Neural progenitor cell (in vitro differentiated cells): ENCODE measurements around the gene WIPF1. TPM values are rescaled to one million over a fixed set of nuclear protein-coding genes. Genes with fewer than 3 reads are reported as not detected.

Experiments used
- DNase-seq: peaks from one replicate; pipeline ENCODE4 v3.0.0-alpha.2; 2016; ENCODE audit warnings: low spot score
- H2AFZ ChIP-seq: fragments of 200-600 bp; sonication (generic); replicated peaks from 2 replicates; pipeline ENCODE4 v1.6.1; 2016; ENCODE audit warnings: antibody characterized with exemption
- H3F3A ChIP-seq: fragments of 200-600 bp; sonication (generic); 2 replicates; pipeline ENCODE4 v1.6.1; 2016; ENCODE audit warnings: antibody characterized with exemption, low read depth
- H3K27ac ChIP-seq: fragments of 200-600 bp; sonication (generic); 2 replicates; pipeline ENCODE4 v1.5.1; 2016; ENCODE audit warnings: mild to moderate bottlenecking
- H3K27me3 ChIP-seq: fragments of 200-600 bp; sonication (generic); 2 replicates; pipeline ENCODE4 v1.6.1; 2016; ENCODE audit warnings: mild to moderate bottlenecking, moderate library complexity
- H3K36me3 ChIP-seq: fragments of 200-600 bp; sonication (generic); 2 replicates; pipeline ENCODE4 v1.5.1; 2016
- H3K4me1 ChIP-seq: fragments of 200-600 bp; sonication (generic); 2 replicates; pipeline ENCODE4 v1.6.1; 2016; ENCODE audit warnings: mixed run types
- H3K4me2 ChIP-seq: fragments of 200-600 bp; sonication (generic); 2 replicates; pipeline ENCODE4 v1.6.1; 2016
- H3K4me3 ChIP-seq: fragments of 200-600 bp; sonication (generic); 2 replicates; pipeline ENCODE4 v1.5.1; 2016
- H3K79me2 ChIP-seq: fragments of 200-600 bp; sonication (generic); 2 replicates; pipeline ENCODE4 v1.6.1; 2016; ENCODE audit warnings: low read depth
- H3K9ac ChIP-seq: fragments of 200-600 bp; sonication (generic); 2 replicates; pipeline ENCODE4 v1.6.1; 2016
- H3K9me3 ChIP-seq: fragments of 200-600 bp; sonication (generic); 2 replicates; pipeline ENCODE4 v1.5.1; 2016; ENCODE audit warnings: low read depth
- H4K20me1 ChIP-seq: fragments of 200-600 bp; sonication (generic); 2 replicates; pipeline ENCODE4 v1.6.1; 2016; ENCODE audit warnings: low read depth
- H3K27ac Mint-ChIP-seq: 3 replicates; pipeline ENCODE4 v1.8.0; 2021; ENCODE audit warnings: mixed read lengths
- H3K27me3 Mint-ChIP-seq: 2 replicates; pipeline ENCODE4 v1.8.0; 2022; ENCODE audit warnings: low read depth, mild to moderate bottlenecking, inconsistent platforms, moderate library complexity, mixed read lengths; ENCODE audit not compliant: insufficient read depth
- H3K36me3 Mint-ChIP-seq: 3 replicates; pipeline ENCODE4 v1.8.0; 2021; ENCODE audit warnings: mixed read lengths
- H3K4me1 Mint-ChIP-seq: 3 replicates; pipeline ENCODE4 v1.8.0; 2021; ENCODE audit warnings: mixed read lengths
- H3K4me3 Mint-ChIP-seq: 3 replicates; pipeline ENCODE4 v1.8.0; 2021; ENCODE audit warnings: mild to moderate bottlenecking, moderate library complexity, mixed read lengths
- H3K9me3 Mint-ChIP-seq: 3 replicates; pipeline ENCODE4 v1.8.0; 2020; ENCODE audit warnings: mixed read lengths
- CTCF ChIP-seq: fragments of 200-600 bp; sonication (generic); IDR thresholded peaks from 2 replicates; pipeline ENCODE4 v1.5.1; 2017; ENCODE audit warnings: antibody characterized with exemption, mild to moderate bottlenecking
- EZH2 ChIP-seq: fragments of 200-600 bp; sonication (generic); IDR thresholded peaks from 2 replicates; pipeline ENCODE4 v1.6.1; 2017; ENCODE audit warnings: antibody characterized with exemption, mild to moderate bottlenecking, moderate library complexity
- EZH2phosphoT487 ChIP-seq: fragments of 200-600 bp; sonication (generic); IDR thresholded peaks from 2 replicates; pipeline ENCODE4 v1.6.1; 2017; ENCODE audit warnings: antibody characterized with exemption
- total RNA-seq: library from RNA; depleted of rRNA; stranded (reverse); fragments of >200 nt; gene quantifications from 2 replicates; pipeline ENCODE4 v1.2.3, GENCODE V29; 2015; ENCODE audit warnings: low replicate concordance

WIPF1 gene
- total RNA-seq, 1 donor from 2014 or later, result 17.2 TPM

DNA sequence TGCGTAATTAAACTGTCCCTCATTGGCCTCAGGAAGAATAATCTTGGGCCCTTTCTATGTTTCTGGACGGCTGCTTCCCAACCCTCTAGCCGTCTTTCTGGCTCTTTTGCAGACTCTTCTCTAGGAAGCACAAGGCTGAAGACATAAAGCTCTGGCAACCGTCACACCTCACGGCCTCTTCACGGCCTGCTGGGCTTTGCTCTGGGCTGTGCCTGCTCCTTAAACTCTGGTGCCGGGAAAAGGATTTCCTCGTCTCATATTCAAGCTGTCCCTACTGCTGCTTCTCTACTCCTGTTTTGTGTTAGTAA is 36.0 kb upstream of the WIPF1 start:
- H3K27me3 Mint-ChIP-seq, result peaks cover under 1% of the 10 kb centered on the region
- peaks cover 12% of the 10 kb centered on the region for H3K4me1 ChIP-seq
- TF ChIP-seq EZH2phosphoT487 (no peak), EZH2 (no peak), CTCF (no peak)
- no peak overlapping the region for H3K4me3 Mint-ChIP-seq
- peaks cover 15% of the 10 kb centered on the region for H3K4me1 Mint-ChIP-seq
- H4K20me1 ChIP-seq, result no peaks in the 10 kb centered on the region
- H3K4me2 ChIP-seq, result no peak overlapping the region
- H3K27me3 ChIP-seq, result no peaks in the 10 kb centered on the region
- H2AFZ ChIP-seq, result no peak overlapping the region
- H3K27ac ChIP-seq, result no peak overlapping the region
- no peaks in the 10 kb centered on the region for H3K36me3 ChIP-seq
- no peak overlapping the region for H3K9ac ChIP-seq
- peaks cover 5% of the 10 kb centered on the region for H3K36me3 Mint-ChIP-seq
- peak; percentile 20 for DNase-seq
- H3K9me3 ChIP-seq, result no peaks in the 10 kb centered on the region
- H3K4me3 ChIP-seq, result no peak overlapping the region
- H3F3A ChIP-seq, result no peaks in the 10 kb centered on the region
- no peaks in the 10 kb centered on the region for H3K9me3 Mint-ChIP-seq
- no peak overlapping the region for H3K27ac Mint-ChIP-seq
- H3K79me2 ChIP-seq, result no peaks in the 10 kb centered on the region

- H3K9ac ChIP-seq, result no peak overlapping the region
These were observed 35.4 kb upstream of the WIPF1 start for GRCh38 chr2:174632841-174633622.

DNA sequence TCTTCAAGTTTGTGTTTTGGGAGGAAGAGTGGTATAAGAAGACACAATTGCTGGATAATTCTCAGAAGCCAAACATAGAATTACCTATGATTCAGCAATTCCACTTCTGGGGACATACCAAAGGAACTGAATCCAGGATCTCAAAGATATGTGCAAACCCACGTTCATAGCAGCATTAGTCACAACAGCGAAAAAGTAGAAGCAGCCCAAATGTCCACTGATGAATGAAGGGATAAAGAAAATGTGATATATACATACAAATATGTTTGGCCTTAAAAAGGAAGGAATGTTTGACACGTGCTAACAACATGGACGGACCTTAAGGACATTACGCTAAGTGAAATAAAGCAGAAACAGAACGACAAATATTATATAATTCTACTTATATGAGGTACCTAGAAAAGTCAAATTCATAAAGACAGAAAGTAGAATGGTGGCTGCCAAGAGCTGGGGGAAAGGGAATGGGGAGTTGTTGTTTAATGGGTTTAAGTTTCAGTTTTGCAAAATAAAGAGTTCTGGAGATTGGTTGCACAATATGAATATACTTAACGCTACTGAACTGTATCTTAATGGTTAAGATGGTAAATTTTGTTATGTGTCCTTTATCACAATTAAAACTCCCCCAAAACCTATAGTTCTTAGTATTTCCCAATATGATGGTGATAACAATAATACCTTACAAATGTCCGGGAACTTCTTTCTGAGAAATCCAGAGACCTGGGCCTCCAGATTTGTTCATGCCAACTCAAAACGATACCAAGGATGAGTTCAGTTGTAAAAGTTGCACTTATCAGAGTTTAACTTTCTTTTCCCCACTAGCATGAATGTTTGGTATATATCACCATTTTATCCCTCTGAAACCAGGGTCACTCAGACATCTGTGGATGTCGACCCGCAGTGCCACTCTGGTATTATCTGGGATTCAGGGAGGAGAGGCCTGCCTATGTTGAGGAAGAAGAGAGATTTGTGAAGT is 33.7 kb upstream of the WIPF1 start:
- H3K9me3 Mint-ChIP-seq, result no peaks in the 10 kb centered on the region
- Histone ChIP-seq H3K4me2 (no peak overlapping the region), H3K9ac (no peak overlapping the region), H3F3A (no peaks in the 10 kb centered on the region), H3K4me3 (no peak overlapping the region), H3K9me3 (no peaks in the 10 kb centered on the region), H3K79me2 (no peaks in the 10 kb centered on the region), H3K36me3 (no peaks in the 10 kb centered on the region), H2AFZ (no peak overlapping the region), H3K4me1 (peaks cover 12% of the 10 kb centered on the region), H3K27me3 (no peaks in the 10 kb centered on the region), H3K27ac (no peak overlapping the region), H4K20me1 (no peaks in the 10 kb centered on the region)
- H3K27ac Mint-ChIP-seq, result no peak overlapping the region
- DNase-seq, result no peak
- TF ChIP-seq EZH2, result no peak
- H3K36me3 Mint-ChIP-seq, result peaks cover 9% of the 10 kb centered on the region
- H3K27me3 Mint-ChIP-seq, result peaks cover 2% of the 10 kb centered on the region
- no peak overlapping the region for H3K4me3 Mint-ChIP-seq
- H3K4me1 Mint-ChIP-seq, result peaks cover 15% of the 10 kb centered on the region

More at GRCh38 chr2:174632841-174633622, 35.4 kb upstream of the WIPF1 start:
- DNase-seq, result no peak
- H3K27ac ChIP-seq, result no peak overlapping the region
- H3K4me2 ChIP-seq, result no peak overlapping the region
- no peaks in the 10 kb centered on the region for H4K20me1 ChIP-seq
- peaks cover 15% of the 10 kb centered on the region for H3K4me1 Mint-ChIP-seq
- H3K9me3 Mint-ChIP-seq, result no peaks in the 10 kb centered on the region
- no peak overlapping the region for H3K4me3 ChIP-seq
- TF ChIP-seq CTCF, result no peak
- no peak overlapping the region for H2AFZ ChIP-seq
- no peaks in the 10 kb centered on the region for H3F3A ChIP-seq
- H3K27me3 Mint-ChIP-seq, result peaks cover 2% of the 10 kb centered on the region
- peak overlapping the region; percentile 12 for H3K27ac Mint-ChIP-seq
- no peaks in the 10 kb centered on the region for H3K9me3 ChIP-seq
- no peak overlapping the region for H3K4me3 Mint-ChIP-seq
- H3K36me3 Mint-ChIP-seq, result peaks cover 9% of the 10 kb centered on the region
- no peaks in the 10 kb centered on the region for H3K27me3 ChIP-seq
- no peaks in the 10 kb centered on the region for H3K36me3 ChIP-seq
- no peaks in the 10 kb centered on the region for H3K79me2 ChIP-seq
- peaks cover 12% of the 10 kb centered on the region for H3K4me1 ChIP-seq
